ENCODE data around the gene VAMP2. TPM values are rescaled to one million over a fixed set of nuclear protein-coding genes. Genes with fewer than 3 reads are reported as not detected.

Gene VAMP2
- total RNA-seq, 1 donor from 2014 or later = 2.6 TPM

DNA sequence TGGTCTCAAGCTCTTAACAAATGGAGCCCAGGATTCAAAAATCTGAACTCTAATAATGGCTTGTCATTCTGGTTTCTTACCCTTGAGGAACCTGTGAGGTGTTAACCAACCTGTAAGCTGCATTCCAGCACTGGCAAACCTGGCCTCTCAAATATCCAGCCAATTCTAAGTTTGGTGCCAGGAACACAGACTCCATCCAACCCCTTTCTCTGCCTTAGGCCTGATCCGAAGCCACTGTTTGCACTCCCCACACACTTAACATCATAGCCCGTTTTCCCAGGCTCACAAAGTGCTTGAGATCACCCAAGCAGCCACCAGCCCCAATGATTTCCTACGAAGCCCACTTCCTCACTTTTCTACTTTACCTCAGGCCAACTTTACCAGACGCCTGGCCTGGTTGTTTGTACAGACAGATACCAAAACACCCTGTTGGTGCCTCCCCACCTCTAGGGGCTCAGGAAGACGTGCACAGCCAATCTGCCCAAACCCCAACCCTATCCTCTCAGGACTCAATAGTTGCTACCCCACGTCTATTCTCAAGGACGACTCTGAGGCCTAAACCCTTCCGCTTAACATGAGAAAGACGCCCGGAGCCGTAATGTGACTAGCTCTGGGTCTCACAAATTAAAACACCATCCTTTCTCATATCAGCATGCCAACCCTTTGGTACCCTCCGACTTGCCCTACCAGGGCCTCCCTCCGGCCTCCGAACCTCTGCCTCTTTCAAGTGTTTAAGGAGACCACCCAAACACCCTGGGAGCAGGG lies 7.3 kb downstream of the VAMP2 start:
- no peak for DNase-seq (ENCODE audit: low spot score)

DNA sequence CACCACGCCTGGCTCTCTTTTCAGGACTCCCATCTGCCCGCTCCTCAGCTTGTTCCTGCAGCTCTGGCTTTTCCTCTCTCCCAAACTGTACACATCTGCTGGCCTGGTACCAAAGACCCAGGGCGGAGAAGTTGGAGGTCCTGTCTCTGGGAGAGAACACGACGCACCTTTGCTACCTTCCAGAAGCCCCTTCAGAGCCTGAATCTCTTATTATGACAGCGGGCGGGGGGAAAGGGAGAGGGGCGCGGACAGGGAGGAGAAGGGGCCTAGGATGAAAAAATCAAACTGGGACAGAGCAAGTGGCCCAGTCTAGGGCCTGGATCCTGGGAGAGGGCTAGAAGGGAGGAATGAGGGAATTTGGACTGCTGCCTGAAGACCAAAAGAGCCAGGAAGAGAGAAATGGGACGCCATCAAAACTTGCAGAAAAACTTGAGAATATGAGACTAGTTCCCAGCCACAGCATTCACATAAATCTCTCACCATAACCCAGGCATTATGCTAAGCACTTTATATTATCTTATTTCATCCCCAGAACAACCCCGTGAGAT lies 8.1 kb downstream of the VAMP2 start:
- no peak for DNase-seq (ENCODE audit: low spot score)

DNA sequence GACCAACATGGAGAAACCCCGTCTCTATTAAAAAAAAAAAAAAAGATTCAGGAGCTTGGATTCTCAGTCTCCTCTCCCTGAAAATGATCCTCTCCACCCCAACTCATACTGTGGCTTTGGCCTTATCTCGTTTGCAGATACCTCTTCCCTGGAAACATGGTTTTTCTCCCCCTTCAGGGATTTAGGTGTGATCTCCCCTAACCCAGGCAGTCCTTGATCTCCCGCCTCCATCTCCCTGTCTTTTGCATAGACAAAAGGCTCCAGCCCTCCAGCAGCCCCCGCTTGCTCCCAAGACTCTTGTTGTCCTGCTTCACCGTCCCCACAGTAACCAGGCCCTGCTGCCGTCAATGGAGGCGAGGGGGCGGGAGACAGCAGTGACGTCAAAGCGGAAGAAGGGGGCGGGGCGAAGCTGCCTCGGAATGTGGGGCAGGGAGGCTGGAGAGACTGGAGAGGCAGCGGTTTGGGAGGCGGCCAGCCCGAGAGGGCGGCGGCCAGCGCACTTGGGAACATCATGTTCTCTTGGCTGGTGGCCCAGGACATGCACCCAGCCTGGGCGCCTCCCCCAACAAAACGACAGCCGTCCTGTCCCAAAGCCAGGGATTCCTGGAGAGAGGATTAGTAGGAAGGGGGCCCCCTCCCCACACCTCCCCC lies 8.7 kb downstream of the VAMP2 start:
- peak; percentile 99 for DNase-seq (ENCODE audit: low spot score)

DNA sequence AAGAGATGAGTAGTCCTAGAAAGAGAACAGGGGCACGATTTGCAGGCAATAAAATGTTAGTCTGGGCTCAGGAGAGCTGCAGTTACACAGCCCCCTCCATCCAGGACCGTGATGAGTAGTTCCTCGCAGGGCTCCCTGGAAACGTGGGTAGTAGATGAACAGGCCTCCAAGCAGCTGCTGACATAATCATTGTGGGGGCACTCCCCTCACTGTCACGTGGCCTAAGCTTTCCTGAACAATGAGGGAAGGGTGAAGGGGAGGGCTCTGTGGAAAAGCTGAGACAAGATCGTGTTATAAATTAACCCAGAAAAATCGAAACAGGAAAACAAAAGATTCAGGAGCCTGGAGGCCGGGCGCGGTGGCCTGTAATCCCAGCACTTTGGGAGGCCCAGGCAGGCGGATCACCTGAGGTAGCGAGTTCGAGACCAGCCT lies 9.2 kb downstream of the VAMP2 start:
- DNase-seq (ENCODE audit: low spot score) = peak; percentile 98

DNA sequence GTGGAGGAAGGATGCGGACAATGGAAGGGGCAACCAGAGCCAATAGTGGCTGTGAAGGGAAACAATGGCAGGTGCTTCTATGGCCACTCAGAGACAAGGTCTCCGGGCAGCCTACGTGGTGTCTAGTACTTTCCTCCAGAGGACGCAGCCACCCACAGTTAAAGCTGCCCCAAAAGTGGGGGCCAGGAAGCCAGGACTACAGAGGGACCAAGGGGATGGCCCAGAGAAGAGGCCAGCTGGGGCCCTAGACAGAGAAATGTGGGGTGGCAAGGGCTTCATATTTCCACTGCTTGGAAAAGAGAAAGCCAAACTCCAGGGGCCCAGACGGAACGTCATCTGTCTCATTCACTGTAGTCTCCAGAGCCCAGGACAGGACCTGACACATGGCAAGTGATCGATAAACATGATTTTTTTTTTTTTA lies 9.7 kb downstream of the VAMP2 start:
- DNase-seq (ENCODE audit: low spot score) = no peak

DNA sequence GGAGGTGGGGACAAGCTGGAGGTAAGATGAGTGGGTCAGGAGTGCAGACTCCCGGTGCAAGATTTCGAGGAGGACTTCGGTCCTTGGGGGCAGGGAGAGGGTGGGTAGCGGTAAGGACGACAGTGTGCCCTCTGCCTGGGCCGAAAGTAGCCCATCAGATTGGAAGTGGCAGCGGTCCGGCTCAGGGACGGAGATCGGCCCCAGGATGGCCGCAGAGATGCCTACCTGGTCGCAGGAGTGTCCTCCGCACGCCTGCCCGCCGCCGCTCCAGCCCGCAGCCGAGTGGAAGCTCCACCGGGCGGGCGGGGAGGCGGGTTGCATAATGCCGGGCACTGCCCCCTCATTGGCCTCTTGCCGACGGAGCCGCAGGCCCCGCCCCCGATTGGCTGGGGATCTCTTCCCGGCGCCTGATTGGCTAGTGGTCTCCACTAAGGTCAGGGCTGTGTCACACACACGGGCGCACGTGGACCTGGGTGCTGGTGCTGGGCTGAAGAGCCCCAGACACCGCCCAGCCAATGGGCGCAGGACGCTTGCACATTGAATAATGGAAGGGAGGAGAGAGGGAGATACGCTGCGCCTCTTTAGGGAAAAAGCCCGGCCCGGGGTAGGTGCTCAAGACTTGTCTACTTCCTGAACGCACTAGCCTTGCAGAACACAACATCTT lies 10.5 kb downstream of the VAMP2 start, which contains the start of gene PER1:
PER1 (minus strand) TSS at position 293 of the 664 bp plus-strand sequence. CDS start 1,698 bp downstream, outside the sequence.
- DNase-seq (ENCODE audit: low spot score) = peak; percentile 96

DNA sequence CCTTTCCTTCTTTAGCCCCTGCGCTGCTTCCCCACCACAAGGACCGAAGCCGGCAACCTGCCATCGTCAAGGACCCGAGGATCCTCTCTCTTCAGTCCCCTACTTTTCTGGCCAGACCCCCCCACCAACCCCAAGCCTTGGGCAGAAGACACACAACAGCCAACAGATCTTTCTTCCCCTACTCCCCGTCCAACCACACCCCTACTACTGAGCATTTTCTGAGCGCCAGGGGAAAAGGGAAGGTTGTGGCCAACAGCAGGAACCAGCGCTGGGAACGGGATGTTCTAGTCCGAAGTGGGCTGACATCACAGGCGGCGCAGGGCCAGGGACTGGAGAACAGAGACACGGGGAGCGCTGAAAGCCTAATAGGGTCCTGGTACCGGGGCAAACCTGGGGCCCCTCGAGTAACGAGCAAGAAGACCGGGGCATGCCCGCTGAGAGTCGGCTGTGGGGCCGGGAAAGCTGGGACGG lies 11.1 kb downstream of the VAMP2 start:
- peak; percentile 81 for DNase-seq (ENCODE audit: low spot score)

DNA sequence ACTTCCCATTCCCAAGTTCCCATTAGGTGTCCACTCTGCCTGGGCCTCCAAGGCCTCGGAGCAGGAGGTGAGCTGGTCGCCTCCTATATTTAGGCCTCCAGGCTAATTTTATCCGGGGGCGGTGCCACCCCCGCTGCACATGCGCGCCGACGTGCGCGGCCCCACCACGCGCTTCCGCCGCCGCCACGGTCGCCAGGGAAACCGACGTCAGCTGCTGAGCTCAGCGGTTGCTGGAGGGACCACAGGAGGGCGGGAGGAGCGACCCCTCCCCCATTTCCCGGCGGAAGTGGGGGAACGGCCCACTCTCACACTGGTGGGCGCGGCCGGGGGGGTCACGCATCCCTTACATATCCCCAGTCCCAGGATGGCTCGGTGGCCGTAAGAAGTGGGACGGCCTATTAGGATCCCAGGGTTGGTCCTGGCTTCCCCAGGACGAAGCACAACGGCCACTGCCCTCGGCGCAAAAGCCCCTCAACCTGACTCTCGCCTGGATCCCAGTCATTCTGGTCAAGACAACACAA lies 11.6 kb downstream of the VAMP2 start:
- peak; percentile 94 for DNase-seq (ENCODE audit: low spot score)

DNA sequence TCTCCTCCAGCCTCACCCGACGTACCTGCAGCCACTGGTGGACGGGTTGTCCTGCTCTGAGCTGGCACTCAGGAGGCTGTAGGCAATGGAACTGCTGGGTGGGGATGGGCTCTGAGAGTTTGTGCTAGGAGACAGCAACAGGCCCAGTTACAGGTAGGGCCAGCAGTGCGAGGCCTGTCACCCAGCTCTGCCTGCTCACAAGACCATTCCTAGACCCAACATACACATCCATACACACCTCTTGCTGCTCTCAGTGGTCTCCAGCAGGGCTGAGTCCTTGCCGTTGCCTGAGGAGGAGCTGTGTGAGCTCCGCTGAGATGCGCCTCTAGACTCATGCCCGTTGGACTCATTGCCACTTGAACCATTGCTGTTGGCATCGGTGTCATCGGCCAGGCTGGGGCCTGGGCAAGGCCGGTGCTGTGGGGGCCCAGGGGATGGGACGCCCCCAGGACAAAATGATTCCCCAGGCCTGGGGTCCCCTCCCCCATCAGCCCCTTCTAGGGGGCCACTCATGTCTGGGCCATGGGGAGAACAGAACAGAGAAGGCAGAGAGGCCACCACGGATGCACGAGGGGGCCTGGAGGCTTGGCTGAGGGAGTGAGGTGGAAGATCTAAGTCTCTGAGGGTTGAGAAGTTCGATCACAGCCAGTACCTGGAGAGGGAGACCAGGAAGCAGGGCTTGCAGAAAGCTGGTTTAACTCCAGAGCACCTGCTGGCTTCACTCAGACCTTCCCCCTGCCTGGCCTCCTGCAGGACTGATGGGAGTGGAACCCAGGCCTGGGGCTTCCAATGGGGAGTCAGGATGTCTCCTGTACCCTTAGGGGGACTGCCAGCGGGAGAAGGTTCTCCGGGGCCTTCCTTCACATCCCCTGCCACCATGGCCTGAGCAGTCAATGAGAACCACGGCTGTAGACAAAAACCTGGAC lies 12.3 kb downstream of the VAMP2 start:
- DNase-seq (ENCODE audit: low spot score) = peak; percentile 36

DNA sequence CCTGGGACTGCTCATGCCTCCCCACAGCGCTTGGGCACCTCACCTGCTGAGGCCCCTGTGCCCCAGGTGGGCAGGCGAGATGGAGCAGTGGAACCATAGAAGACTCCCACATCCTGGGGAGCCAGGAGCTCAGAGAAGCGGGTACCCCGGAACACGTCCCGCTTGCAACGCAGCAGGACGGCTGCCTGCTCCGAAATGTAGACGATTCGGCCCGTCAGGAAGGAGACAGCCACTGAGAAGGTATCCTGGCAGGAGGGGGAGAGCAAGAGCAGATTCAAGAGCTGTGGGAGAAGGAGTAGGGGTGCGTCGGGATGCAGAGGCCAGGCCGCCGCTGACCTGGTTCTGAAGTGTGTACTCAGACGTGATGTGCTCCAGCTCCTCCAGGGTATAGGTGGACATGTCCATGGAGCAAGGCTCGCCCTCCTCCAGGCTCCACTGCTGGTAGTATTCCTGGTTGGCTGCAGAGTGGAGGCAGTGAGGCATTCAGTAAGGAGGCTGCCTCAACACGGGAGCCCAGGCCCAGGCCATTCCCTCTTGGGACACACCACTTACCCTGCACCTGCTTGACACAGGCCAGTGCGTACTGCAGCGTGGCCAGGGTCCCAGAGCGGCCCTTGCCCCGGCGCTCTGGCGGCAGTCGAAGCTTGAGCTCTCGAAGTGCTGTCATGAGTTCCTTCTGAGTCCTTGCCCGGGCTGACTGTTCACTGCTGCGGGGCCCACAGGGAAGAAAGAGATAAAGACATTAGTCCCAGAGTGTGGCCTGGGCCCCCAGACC lies 13.1 kb downstream of the VAMP2 start:
- no peak for DNase-seq (ENCODE audit: low spot score)

DNA sequence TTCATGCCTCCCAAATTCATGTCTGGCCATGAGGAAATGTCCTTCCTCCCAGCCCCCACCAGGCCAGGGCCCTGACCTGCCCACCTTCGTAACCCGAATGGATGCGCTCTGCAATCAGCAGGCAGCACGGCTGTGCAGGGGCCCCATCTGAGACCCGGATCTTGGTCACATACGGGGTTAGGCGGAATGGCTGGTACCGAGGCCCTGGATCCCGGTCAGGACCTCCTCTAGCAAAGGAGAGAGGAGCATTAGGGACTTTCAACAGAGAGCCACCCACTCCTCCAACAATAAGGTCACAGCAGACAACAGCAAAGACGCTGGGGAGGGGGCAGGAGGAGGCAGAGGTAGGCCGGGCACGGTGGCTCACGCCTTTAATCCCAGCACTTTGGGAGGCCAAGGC lies 14.2 kb downstream of the VAMP2 start:
- DNase-seq (ENCODE audit: low spot score) = no peak

DNA sequence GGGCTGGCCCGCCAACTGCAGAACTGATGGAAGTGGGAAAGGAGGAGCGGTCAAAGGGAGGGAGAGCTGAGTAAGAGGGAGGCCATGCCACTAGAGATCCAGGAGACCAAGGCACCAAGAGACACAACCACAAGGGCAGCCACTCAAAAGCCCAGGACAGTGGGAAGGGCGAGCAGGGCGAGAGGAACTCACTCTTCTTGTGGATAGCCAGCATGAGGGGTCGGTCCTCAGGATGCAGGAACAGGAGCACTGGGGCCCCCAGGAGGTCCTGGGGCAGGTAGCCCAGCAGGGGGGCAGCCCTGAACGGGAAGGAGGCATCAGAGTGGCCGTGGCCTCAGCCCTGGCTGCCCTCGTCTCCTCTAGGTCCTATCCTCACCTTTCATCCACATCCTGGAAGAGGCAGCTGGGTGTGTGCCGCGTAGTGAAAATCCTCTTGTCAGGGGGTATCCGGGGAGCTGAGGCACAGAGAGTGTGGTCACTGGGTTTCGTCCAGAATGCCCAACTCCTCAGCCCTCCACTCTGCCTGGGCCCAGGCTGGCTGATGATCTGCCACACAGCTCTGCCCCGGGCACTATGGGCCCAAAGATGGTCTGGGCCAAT lies 14.8 kb downstream of the VAMP2 start:
- DNase-seq (ENCODE audit: low spot score) = no peak

DNA sequence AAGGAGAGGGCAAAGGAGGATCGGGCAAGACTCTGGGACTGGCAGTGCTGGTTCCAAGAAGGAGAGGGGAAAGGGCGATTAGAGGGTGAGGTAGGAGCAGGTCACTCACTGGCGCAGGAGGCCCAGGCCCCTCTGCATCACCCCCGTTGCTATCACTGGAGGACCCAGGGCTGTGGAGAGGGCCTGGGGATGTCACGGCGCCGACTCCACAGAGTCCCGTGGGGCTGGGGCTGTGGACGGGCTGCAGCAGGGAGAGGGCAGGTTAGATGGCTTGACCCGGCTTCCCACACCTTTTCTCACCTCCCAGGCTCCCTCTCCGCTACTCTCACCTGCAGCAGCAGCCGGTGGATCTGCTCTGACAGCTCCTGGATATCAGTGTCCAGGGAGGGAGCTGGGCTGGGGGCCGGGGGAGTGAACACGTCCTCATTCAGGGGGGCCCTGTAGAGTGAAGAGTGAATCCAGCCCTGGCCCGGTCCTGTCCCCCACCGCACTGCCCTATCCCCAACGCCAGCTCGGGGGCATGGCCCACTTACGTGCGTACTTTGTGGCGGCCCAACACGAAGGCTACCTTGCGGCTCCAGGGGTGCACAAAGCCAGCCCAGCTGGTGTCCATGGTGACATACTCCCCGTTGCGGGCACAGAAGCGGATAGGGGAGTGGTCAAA lies 15.5 kb downstream of the VAMP2 start:
- DNase-seq (ENCODE audit: low spot score) = no peak

DNA sequence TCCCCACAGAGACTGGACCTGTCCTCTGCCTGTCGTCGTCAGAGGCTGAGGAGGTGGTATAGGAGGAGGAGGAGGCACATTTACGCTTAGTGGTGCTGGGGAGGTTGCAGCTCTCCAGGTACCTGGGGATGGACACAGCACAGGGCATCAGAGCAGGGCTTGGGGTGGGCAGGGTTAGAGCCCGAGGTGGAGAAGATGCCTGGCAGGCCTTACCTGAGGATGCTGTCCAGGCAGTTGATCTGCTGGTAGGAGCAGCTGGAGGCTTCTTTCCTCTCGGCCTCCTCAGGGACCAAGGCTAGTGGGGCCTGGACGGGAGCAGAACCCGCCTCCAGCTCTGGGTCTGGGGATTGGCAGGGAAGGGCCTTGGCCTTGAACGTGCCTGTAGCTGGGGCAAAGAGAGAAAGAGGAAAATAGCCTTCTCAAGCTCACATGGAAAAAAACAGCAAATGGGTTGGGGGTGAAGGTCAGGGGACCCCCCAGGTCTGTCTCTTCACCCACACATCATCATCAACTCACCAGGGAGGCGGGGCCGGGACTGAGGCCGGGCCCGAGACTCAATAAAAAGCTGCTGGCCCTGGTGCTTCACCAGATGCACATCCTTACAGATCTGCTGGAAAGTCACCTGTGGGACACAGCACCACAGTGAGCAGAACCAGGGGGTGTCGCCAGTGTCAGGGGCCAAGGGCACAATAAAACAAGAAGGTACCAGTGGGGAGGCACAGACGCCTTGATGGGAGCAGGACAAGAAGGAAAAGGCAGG lies 16.2 kb downstream of the VAMP2 start:
- DNase-seq (ENCODE audit: low spot score) = no peak

DNA sequence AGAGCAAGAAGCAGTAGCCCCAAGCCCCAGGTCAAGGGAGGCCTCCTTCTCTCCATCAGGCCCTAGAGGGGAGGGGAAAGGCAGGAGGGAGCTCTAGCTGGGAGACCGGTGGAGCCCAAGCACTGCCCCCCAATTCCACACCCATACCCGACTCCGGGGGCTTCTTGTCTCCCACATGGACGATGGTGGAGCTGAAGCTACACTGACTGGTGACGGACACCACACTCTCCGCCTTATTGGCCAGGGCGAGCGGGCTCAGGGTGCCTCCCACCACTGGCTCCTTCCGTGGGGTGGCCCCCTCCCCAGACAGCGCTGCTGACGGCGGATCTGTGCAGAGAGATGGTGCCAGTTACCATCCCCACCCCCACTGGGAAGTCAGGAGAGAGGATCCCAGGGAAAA lies 16.9 kb downstream of the VAMP2 start:
- DNase-seq (ENCODE audit: low spot score) = no peak

DNA sequence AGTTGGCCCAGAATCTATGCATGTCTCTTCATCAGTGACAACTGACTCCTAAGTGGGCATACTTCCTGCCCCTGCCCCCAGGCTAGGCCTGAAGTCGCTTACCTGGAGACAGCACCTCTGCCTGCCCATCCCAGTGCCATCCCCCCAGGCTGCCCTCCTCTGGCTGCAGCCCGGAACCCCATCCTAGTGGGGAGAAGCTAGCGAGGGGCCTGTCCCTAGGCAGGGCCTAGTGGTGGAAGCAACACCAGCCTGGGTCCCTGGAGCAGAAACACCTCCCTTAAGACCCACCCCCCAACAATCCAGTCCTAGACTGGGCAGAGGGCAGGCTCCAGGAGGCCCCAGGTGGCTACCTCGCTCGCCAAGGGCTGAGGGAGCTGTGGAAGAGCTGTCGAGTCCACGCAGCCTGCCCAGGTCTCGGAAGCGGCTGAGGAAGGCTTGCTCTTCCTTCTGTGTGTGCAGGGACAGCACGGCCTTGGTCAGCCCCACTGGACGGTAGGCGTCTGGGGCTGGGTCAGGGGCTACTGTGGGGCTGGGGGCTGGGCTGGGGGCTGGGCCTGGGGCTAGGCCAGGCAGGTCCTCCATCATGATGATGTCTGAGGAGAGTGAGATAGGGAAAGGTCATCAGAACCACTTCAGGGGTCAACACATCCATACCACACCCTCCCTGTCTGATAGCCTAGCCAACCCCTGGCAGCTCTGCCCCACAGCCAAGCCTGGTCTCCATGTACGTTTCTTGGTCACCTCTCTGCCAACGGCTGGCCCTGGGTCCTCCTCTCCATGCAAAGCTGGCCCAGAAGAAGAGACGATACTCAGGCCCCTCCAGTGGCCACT lies 18.1 kb downstream of the VAMP2 start:
- DNase-seq (ENCODE audit: low spot score) = no peak

Data from umbilical cord (tissue), 2 donors.